Nephron (organoid): ENCODE measurements around the gene SOS2.

Experiments
- H3K27ac Mint-ChIP-seq, 3 experiments: 2 replicates each; pipeline ENCODE4 v1.8.0; 2020; ENCODE audit warnings: mixed read lengths in 3 of 3, mild to moderate bottlenecking in 2 of 3, moderate library complexity in 1 of 3
- H3K27me3 Mint-ChIP-seq: 2 replicates; pipeline ENCODE4 v1.8.0; 2021; ENCODE audit warnings: low read depth, mild to moderate bottlenecking, moderate library complexity, mixed read lengths
- H3K36me3 Mint-ChIP-seq: 2 replicates; pipeline ENCODE4 v1.8.0; 2020; ENCODE audit warnings: low read depth, mixed read lengths
- H3K4me1 Mint-ChIP-seq: 2 replicates; pipeline ENCODE4 v1.8.0; 2020; ENCODE audit warnings: mixed read lengths
- H3K4me3 Mint-ChIP-seq, 3 experiments: 2 replicates each; pipeline ENCODE4 v1.8.0; 2020; ENCODE audit warnings: mild to moderate bottlenecking in 3 of 3, mixed read lengths in 3 of 3, moderate library complexity in 2 of 3
- H3K9me3 Mint-ChIP-seq: 2 replicates; pipeline ENCODE4 v1.8.0; 2020; ENCODE audit warnings: mixed read lengths
- CTCF ChIP-seq, 3 experiments: fragments of 200-600 bp; sonication (generic); IDR thresholded peaks; one replicate each; pipeline ENCODE4 v1.5.0; 2021; ENCODE audit warnings: antibody characterized with exemption in 3 of 3; ENCODE audit not compliant: unreplicated experiment in 3 of 3

SOS2 gene

DNA sequence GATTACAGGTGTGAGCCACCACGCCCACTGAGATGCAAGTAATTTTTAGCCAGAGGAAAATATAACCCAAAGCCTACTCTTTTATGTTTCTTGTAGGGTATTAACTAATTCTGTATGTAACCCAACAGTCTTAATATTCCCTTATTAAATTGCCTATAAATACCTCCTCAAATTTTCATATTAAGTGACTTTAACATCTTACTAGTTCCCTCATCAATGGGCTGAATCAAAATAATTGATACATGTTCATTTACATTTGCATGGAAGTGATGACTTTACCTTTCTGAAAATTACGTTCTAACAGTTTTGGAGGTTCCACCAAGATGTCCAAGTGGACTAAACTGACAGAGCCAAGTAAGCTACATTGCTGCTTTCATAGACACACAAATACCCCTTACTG lies 3.1 kb downstream of the SOS2 start:
- no peaks in the 10 kb centered on the region for H3K9me3 Mint-ChIP-seq
- H3K4me3 Mint-ChIP-seq = peak overlapping the region in 1 of 3 experiments; percentile 57

DNA sequence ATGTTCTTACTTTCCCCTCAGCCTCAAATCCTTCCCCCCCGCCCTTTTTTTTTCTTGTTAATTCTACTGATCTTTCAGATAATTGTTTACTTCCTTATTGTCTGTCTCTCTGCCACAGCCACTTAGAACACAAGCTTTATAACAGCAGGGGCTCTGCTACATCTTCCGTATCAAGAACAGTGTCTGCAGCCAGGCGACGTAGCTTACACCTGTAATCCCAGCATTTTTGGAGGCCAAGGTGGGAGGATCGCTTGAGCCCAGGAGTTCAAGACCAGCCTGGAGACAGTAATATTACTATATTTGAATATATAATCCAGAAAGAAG lies 5.4 kb downstream of the SOS2 start:
- TF ChIP-seq CTCF (IDR thresholded peaks at IDR 0.05; ENCODE audit: unreplicated experiment in 3 of 3) = no peak
- H3K27ac Mint-ChIP-seq = peak overlapping the region; percentile 82 to 97 (median 92)
- H3K36me3 Mint-ChIP-seq = peaks cover 25% of the 10 kb centered on the region
- peaks cover 67% of the 10 kb centered on the region for H3K4me1 Mint-ChIP-seq
- H3K9me3 Mint-ChIP-seq = no peaks in the 10 kb centered on the region
- no peaks in the 10 kb centered on the region for H3K27me3 Mint-ChIP-seq
- peak overlapping the region; percentile 42 to 62 (median 54) for H3K4me3 Mint-ChIP-seq

More for the DNA sequence above, 3.1 kb downstream of the SOS2 start:
- Mint-ChIP-seq H3K36me3 (peaks cover 15% of the 10 kb centered on the region), H3K27me3 (no peaks in the 10 kb centered on the region), H3K27ac (peak overlapping the region in 1 of 3 experiments; percentile 92), H3K4me1 (peaks cover 63% of the 10 kb centered on the region)
- TF ChIP-seq CTCF (IDR thresholded peaks at IDR 0.05; ENCODE audit: unreplicated experiment in 3 of 3) = no peak

- no peak for TF ChIP-seq CTCF (IDR thresholded peaks at IDR 0.05; ENCODE audit: unreplicated experiment in 3 of 3)
- Mint-ChIP-seq H3K36me3 (peaks cover 28% of the 10 kb centered on the region), H3K27me3 (no peaks in the 10 kb centered on the region), H3K4me3 (peak overlapping the region; percentile 42 to 62 (median 54)), H3K4me1 (peaks cover 71% of the 10 kb centered on the region), H3K27ac (peak overlapping the region; percentile 82 to 97 (median 92)), H3K9me3 (no peaks in the 10 kb centered on the region)
These were observed 6.1 kb downstream of the SOS2 start for GRCh38 chr14:50225067-50225973.

GRCh38 chr14:50222055-50222613 lies 9.2 kb downstream of the SOS2 start:
- H3K9me3 Mint-ChIP-seq = no peaks in the 10 kb centered on the region
- H3K27ac Mint-ChIP-seq = peak overlapping the region; percentile 45 to 75 (median 63)

GRCh38 chr14:50218501-50218900 lies 12.9 kb downstream of the SOS2 start:
- Mint-ChIP-seq H3K36me3 (peaks cover 26% of the 10 kb centered on the region), H3K4me1 (peaks cover 38% of the 10 kb centered on the region), H3K27ac (no peak overlapping the region), H3K9me3 (no peaks in the 10 kb centered on the region), H3K4me3 (no peak overlapping the region), H3K27me3 (no peaks in the 10 kb centered on the region)
- TF ChIP-seq CTCF (IDR thresholded peaks at IDR 0.05; ENCODE audit: unreplicated experiment in 3 of 3) = no peak

More at GRCh38 chr14:50222055-50222613, 9.2 kb downstream of the SOS2 start:
- TF ChIP-seq CTCF (IDR thresholded peaks at IDR 0.05; ENCODE audit: unreplicated experiment in 3 of 3) = no peak
- Mint-ChIP-seq H3K27me3 (no peaks in the 10 kb centered on the region), H3K4me1 (peaks cover 59% of the 10 kb centered on the region), H3K4me3 (peak overlapping the region in 1 of 3 experiments; percentile 12), H3K36me3 (peaks cover 24% of the 10 kb centered on the region)
